ENCODE results near the gene PSMD11.
A peak's percentile ranks its signal among the peaks of the same experiment; 100 is the strongest.

GRCh38 chr17:32483451-32484019 lies 39.2 kb downstream of the PSMD11 start:
- TF ChIP-seq MXD1 (CRISPR knock-in tag; IDR thresholded peaks at IDR 0.05) (no peak), NCOA1 (CRISPR knock-in tag; IDR thresholded peaks at IDR 0.05) (no peak), ZNF782 (CRISPR knock-in tag; IDR thresholded peaks at IDR 0.05; ENCODE audit: borderline replicate concordance) (no peak), ZNF720 (CRISPR knock-in tag; IDR thresholded peaks at IDR 0.05) (no peak), ZNF274 (CRISPR knock-in tag; IDR thresholded peaks at IDR 0.05) (no peak)
- TF ChIP-seq, protein P1, sequence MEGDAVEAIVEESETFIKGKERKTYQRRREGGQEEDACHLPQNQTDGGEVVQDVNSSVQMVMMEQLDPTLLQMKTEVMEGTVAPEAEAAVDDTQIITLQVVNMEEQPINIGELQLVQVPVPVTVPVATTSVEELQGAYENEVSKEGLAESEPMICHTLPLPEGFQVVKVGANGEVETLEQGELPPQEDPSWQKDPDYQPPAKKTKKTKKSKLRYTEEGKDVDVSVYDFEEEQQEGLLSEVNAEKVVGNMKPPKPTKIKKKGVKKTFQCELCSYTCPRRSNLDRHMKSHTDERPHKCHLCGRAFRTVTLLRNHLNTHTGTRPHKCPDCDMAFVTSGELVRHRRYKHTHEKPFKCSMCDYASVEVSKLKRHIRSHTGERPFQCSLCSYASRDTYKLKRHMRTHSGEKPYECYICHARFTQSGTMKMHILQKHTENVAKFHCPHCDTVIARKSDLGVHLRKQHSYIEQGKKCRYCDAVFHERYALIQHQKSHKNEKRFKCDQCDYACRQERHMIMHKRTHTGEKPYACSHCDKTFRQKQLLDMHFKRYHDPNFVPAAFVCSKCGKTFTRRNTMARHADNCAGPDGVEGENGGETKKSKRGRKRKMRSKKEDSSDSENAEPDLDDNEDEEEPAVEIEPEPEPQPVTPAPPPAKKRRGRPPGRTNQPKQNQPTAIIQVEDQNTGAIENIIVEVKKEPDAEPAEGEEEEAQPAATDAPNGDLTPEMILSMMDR (CRISPR knock-in tag; IDR thresholded peaks at IDR 0.05) = peak; percentile 82
